Keratinocyte (primary cell): ENCODE measurements around the gene ATP13A3. TPM values are rescaled to one million over a fixed set of nuclear protein-coding genes. Genes with fewer than 3 reads are reported as not detected.

Experiments
- DNase-seq: peaks from one replicate; pipeline ENCODE4 v3.0.0-alpha.2; 2011; ENCODE audit warnings: low read depth, missing footprints, low spot score
- FAIRE-seq: peaks from 2 replicates; lab custom pipeline; 2011; peaks lifted over from hg19 to GRCh38; lab: Jason Lieb, UNC
- H2AFZ ChIP-seq: 2 replicates; pipeline ENCODE4 v1.6.0; 2012; ENCODE audit warnings: low read length, control low read depth, inconsistent platforms; ENCODE audit not compliant: control insufficient read depth
- H3K27ac ChIP-seq: 2 replicates; pipeline ENCODE4 v1.5.1; 2011; ENCODE audit warnings: low read length; ENCODE audit not compliant: control insufficient read depth, insufficient read depth
- H3K27me3 ChIP-seq: 3 replicates; pipeline ENCODE4 v1.6.0; 2011; ENCODE audit warnings: low read length; ENCODE audit not compliant: control insufficient read depth, insufficient read depth; ENCODE audit errors: extremely low read depth
- H3K36me3 ChIP-seq, 2 experiments: 2 replicates in 1 of 2; 3 replicates in 1 of 2; pipeline ENCODE4 v1.5.1; 2011; ENCODE audit warnings: low read length in 2 of 2, mild to moderate bottlenecking in 1 of 2; ENCODE audit not compliant: control insufficient read depth in 2 of 2, insufficient read depth in 2 of 2; ENCODE audit errors: extremely low read depth in 1 of 2
- H3K4me1 ChIP-seq: 3 replicates; pipeline ENCODE4 v1.5.1; 2011; ENCODE audit warnings: low read length; ENCODE audit not compliant: control insufficient read depth, insufficient read depth; ENCODE audit errors: extremely low read depth
- H3K4me2 ChIP-seq: 3 replicates; pipeline ENCODE4 v1.6.0; 2011; ENCODE audit warnings: low read depth, low read length; ENCODE audit not compliant: control insufficient read depth, insufficient read depth; ENCODE audit errors: extremely low read depth
- H3K4me3 ChIP-seq, 3 experiments: fragments of 200-600 bp in 1 of 3; sonication (generic) in 1 of 3; 2 replicates in 2 of 3; 3 replicates in 1 of 3; pipeline ENCODE4 v1.5.1; 2011 to 2016; ENCODE audit warnings: low read length in 3 of 3, mild to moderate bottlenecking in 3 of 3, control low read depth in 2 of 3, inconsistent platforms in 1 of 3, low read depth in 1 of 3, mixed read lengths in 1 of 3, mixed run types in 1 of 3, moderate library complexity in 1 of 3; ENCODE audit not compliant: control insufficient read depth in 2 of 3, insufficient read depth in 2 of 3; ENCODE audit errors: extremely low read depth in 1 of 3
- H3K79me2 ChIP-seq: 2 replicates; pipeline ENCODE4 v1.6.0; 2012; ENCODE audit warnings: low read length; ENCODE audit not compliant: control insufficient read depth, insufficient read depth
- H3K9ac ChIP-seq: 3 replicates; pipeline ENCODE4 v1.6.0; 2011; ENCODE audit warnings: low read length; ENCODE audit not compliant: control insufficient read depth, insufficient read depth; ENCODE audit errors: extremely low read depth
- H3K9me1 ChIP-seq: 3 replicates; pipeline ENCODE4 v1.6.0; 2011; ENCODE audit warnings: low read length; ENCODE audit not compliant: control insufficient read depth, insufficient read depth; ENCODE audit errors: extremely low read depth
- H3K9me3 ChIP-seq: 2 replicates; pipeline ENCODE4 v1.5.1; 2012; ENCODE audit warnings: low read depth, low read length; ENCODE audit not compliant: control insufficient read depth
- H4K20me1 ChIP-seq: 3 replicates; pipeline ENCODE4 v1.6.0; 2011; ENCODE audit warnings: low read length; ENCODE audit not compliant: control insufficient read depth, insufficient read depth; ENCODE audit errors: extremely low read depth
- EZH2 ChIP-seq: IDR thresholded peaks from one replicate; pipeline ENCODE4 v1.6.1; 2012; ENCODE audit warnings: inconsistent platforms, mild to moderate bottlenecking, low read length, moderate library complexity
- dilution Hi-C: fragments of 300-500 bp; cut with MboI; formaldehyde crosslinking; loops from one replicate; pipeline ENCODE4 v1.7.0; 2020; ENCODE audit warnings: low sequenced_read_pairs; ENCODE audit not compliant: extremely low pct_ligation_motif_present
- polyA plus RNA-seq, 5 experiments: library from polyadenylated mRNA; depleted of rRNA in 3 of 5; stranded (reverse) in 3 of 5; stranded (forward) in 1 of 5; unstranded in 1 of 5; fragments of >200 nt; gene quantifications; 1 replicate in 1 of 5; 2 replicates in 3 of 5; 3 replicates in 1 of 5; pipeline versions ENCODE4 v1.2.1 to v1.2.3, GENCODE V29; 2011 to 2012; ENCODE audit warnings: missing spikeins in 2 of 5, low read depth in 1 of 5, low replicate concordance in 1 of 5
- TF ChIP-seq, protein P1 (sequence below), 3 experiments: IDR thresholded peaks in 1 of 3; conservative IDR thresholded peaks in 1 of 3; optimal IDR thresholded peaks in 1 of 3; 2 replicates in 2 of 3; 3 replicates in 1 of 3; pipeline versions ENCODE3 to v1.5.1; 2011; ENCODE audit warnings: low read length in 3 of 3, mild to moderate bottlenecking in 3 of 3, moderate library complexity in 2 of 3, control low read depth in 1 of 3, inconsistent platforms in 1 of 3; ENCODE audit not compliant: insufficient read depth in 2 of 3; ENCODE audit errors: extremely low read depth in 1 of 3

The ATP13A3 gene
- polyA plus RNA-seq, 1 donor (not counting 4 experiments of a cell fraction or from before 2014, with no cell fraction given), result 103 TPM

GRCh38 chr3:194469977-194470376 lies 16.8 kb downstream of the ATP13A3 start:
- H3K36me3 ChIP-seq, result peaks cover 2 to 4% of the 10 kb centered on the region in 2 experiments
- peaks cover 96% of the 10 kb centered on the region for H3K79me2 ChIP-seq
- no peak for DNase-seq
- no peak for FAIRE-seq
- peaks cover 12% of the 10 kb centered on the region for H4K20me1 ChIP-seq
- TF ChIP-seq, protein P1, sequence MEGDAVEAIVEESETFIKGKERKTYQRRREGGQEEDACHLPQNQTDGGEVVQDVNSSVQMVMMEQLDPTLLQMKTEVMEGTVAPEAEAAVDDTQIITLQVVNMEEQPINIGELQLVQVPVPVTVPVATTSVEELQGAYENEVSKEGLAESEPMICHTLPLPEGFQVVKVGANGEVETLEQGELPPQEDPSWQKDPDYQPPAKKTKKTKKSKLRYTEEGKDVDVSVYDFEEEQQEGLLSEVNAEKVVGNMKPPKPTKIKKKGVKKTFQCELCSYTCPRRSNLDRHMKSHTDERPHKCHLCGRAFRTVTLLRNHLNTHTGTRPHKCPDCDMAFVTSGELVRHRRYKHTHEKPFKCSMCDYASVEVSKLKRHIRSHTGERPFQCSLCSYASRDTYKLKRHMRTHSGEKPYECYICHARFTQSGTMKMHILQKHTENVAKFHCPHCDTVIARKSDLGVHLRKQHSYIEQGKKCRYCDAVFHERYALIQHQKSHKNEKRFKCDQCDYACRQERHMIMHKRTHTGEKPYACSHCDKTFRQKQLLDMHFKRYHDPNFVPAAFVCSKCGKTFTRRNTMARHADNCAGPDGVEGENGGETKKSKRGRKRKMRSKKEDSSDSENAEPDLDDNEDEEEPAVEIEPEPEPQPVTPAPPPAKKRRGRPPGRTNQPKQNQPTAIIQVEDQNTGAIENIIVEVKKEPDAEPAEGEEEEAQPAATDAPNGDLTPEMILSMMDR (optimal IDR thresholded peaks at IDR 0.05 in 1 of 3, IDR thresholded peaks at IDR 0.05 in 1 of 3, conservative IDR thresholded peaks at IDR 0.05 in 1 of 3; ENCODE audit: extremely low read depth in 1 of 3, insufficient read depth in 2 of 3, low read length in 3 of 3), result no peak
- TF ChIP-seq EZH2, result no peak
- no peak overlapping the region for H3K9ac ChIP-seq
- H3K4me2 ChIP-seq, result no peak overlapping the region
- no peaks in the 10 kb centered on the region for H3K9me1 ChIP-seq
- H3K9me3 ChIP-seq, result no peaks in the 10 kb centered on the region
- H3K4me3 ChIP-seq, result no peak overlapping the region
- no peaks in the 10 kb centered on the region for H3K27me3 ChIP-seq
- dilution Hi-C loops, result no loop called here
- H2AFZ ChIP-seq, result no peak overlapping the region
- no peak overlapping the region for H3K27ac ChIP-seq
- peaks cover 8% of the 10 kb centered on the region for H3K4me1 ChIP-seq

GRCh38 chr3:194468086-194468485 lies 18.7 kb downstream of the ATP13A3 start:
- no peak overlapping the region for H3K9ac ChIP-seq
- H3K27me3 ChIP-seq, result no peaks in the 10 kb centered on the region
- H3K9me1 ChIP-seq, result no peaks in the 10 kb centered on the region
- peaks cover 2 to 4% of the 10 kb centered on the region in 2 experiments for H3K36me3 ChIP-seq
- H3K4me3 ChIP-seq, result no peak overlapping the region
- peaks cover 94% of the 10 kb centered on the region for H3K79me2 ChIP-seq
- H2AFZ ChIP-seq, result no peak overlapping the region
- no peaks in the 10 kb centered on the region for H3K9me3 ChIP-seq
- no peak for FAIRE-seq
- H3K4me1 ChIP-seq, result peaks cover 8% of the 10 kb centered on the region
- TF ChIP-seq, protein P1 (optimal IDR thresholded peaks at IDR 0.05 in 1 of 3, IDR thresholded peaks at IDR 0.05 in 1 of 3, conservative IDR thresholded peaks at IDR 0.05 in 1 of 3; ENCODE audit: extremely low read depth in 1 of 3, insufficient read depth in 2 of 3, low read length in 3 of 3), result no peak
- TF ChIP-seq EZH2, result no peak
- H3K27ac ChIP-seq, result no peak overlapping the region
- dilution Hi-C loops, result no loop called here
- DNase-seq, result no peak
- H3K4me2 ChIP-seq, result no peak overlapping the region
- H4K20me1 ChIP-seq, result peaks cover 15% of the 10 kb centered on the region
